ENCODE measurements around the gene ZNF223.

Gene ZNF223

GRCh38 chr19:44112802-44113137, 60.9 kb downstream of the ZNF223 start:
- TF ChIP-seq CTCF (IDR thresholded peaks at IDR 0.05), result no peak

DNA sequence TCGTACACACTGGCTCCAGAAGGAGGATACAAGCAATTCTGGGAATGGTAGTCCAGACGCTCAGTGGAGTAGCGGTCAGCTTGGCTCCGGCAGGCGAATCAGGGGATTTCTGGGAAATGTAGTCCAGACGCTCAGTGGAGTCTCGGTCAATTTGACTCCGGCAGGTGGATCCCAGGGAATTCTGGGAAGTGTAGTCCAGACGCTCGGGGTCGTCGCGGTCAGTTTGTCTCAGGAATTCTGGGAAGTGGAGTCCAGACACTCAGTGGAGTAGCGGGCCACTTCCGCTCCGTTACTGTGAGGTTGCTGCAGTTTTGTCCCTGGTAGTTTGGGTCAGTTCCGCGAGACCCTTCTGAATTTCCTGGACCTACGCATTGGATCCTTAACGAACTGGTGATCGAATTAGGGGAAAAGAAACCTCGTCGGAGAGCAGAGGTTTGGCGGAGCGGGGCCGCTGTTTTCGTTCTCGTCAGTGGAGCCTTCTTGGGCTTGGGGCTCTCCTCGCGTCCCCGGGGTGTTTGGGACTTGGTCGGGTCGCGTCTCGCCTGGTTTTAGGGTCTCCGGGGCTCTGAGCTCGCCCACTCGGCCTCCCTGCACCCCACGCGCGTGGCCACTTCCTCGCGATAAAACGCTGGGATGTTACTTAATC, 61.4 kb downstream of the ZNF223 start, which contains the start of gene ZNF225:
Gene ZNF225 (plus strand): TSS at position 262 of the 646 bp plus-strand sequence. CDS start 2,429 bp downstream, outside the sequence.
- no peak for TF ChIP-seq CTCF (IDR thresholded peaks at IDR 0.05)

- TF ChIP-seq CTCF (IDR thresholded peaks at IDR 0.05), result no peak
Measured at GRCh38 chr19:44113784-44114390, 62.1 kb downstream of the ZNF223 start.
